NCI-H1105 (cell line): Measurements from ENCODE around the gene TXNRD1.
"Not testable (repeated sequence)": the region's sequence is repeated elsewhere in the genome, so short reads cannot be mapped to it uniquely, and the experiment has no call there.

ENCODE experiments used
- DNase-seq: peaks from one replicate; lab custom pipeline; 2025; lab: John Stamatoyannopoulos, UW

The TXNRD1 gene

GRCh38 chr12:104190641-104191176 lies 24.9 kb upstream of the TXNRD1 start:
- DNase-seq, result no peak

- no peak for DNase-seq
These were observed 18.3 kb upstream of the TXNRD1 start for GRCh38 chr12:104197264-104197663.

GRCh38 chr12:104199964-104200363 lies 15.6 kb upstream of the TXNRD1 start:
- DNase-seq, result no peak

GRCh38 chr12:104201238-104202001 lies 14.2 kb upstream of the TXNRD1 start:
- DNase-seq, result peak; percentile 28

- DNase-seq, result no peak
These were observed 10.7 kb upstream of the TXNRD1 start for GRCh38 chr12:104204690-104205480.

- DNase-seq, result no peak
These were observed 8.0 kb upstream of the TXNRD1 start for GRCh38 chr12:104207416-104208205.

- no peak for DNase-seq
These were observed 3.1 kb upstream of the TXNRD1 start for GRCh38 chr12:104212516-104212915.

- no peak for DNase-seq
These were observed 1.6 kb upstream of the TXNRD1 start for GRCh38 chr12:104213952-104214351.

- no peak for DNase-seq
These were observed 944 bp downstream of the TXNRD1 start for GRCh38 chr12:104216521-104216924.

- DNase-seq, result not testable (repeated sequence)
These were observed 2.9 kb downstream of the TXNRD1 start for GRCh38 chr12:104218506-104218905.

- no peak for DNase-seq
These were observed 3.4 kb downstream of the TXNRD1 start for GRCh38 chr12:104218935-104219334.

GRCh38 chr12:104219361-104219892 lies 3.8 kb downstream of the TXNRD1 start:
- DNase-seq, result no peak

GRCh38 chr12:104219908-104220404 lies 4.4 kb downstream of the TXNRD1 start:
- DNase-seq, result peak; percentile 80

GRCh38 chr12:104220931-104221330 lies 5.4 kb downstream of the TXNRD1 start:
- DNase-seq, result no peak

- DNase-seq, result no peak
These were observed 7.4 kb downstream of the TXNRD1 start for GRCh38 chr12:104222976-104223375.

GRCh38 chr12:104223712-104224111 lies 8.1 kb downstream of the TXNRD1 start:
- no peak for DNase-seq

- no peak for DNase-seq
These were observed 11.1 kb downstream of the TXNRD1 start for GRCh38 chr12:104226672-104227071.

- DNase-seq, result no peak
These were observed 14.9 kb downstream of the TXNRD1 start for GRCh38 chr12:104230304-104231095.

- DNase-seq, result no peak
These were observed 17.2 kb downstream of the TXNRD1 start for GRCh38 chr12:104232609-104233280.

- no peak for DNase-seq
These were observed 19.4 kb downstream of the TXNRD1 start for GRCh38 chr12:104234926-104235499.
